ENCODE measurements around the gene DCUN1D1. TPM values are rescaled to one million over a fixed set of nuclear protein-coding genes. Genes with fewer than 3 reads are reported as not detected.

The DCUN1D1 gene
- total RNA-seq, 1 experiment from 2014 or later = 8.3 TPM

GRCh38 chr3:182892226-182892625 is 88.1 kb downstream of the DCUN1D1 start:
- DNase-seq (ENCODE audit: low spot score) = no peak

- no peak for DNase-seq (ENCODE audit: low spot score)
These were observed 89.0 kb downstream of the DCUN1D1 start for GRCh38 chr3:182891364-182891763.

GRCh38 chr3:182889948-182890629 is 90.2 kb downstream of the DCUN1D1 start:
- no peak for DNase-seq (ENCODE audit: low spot score)

Other genes starting within 250 kb of the DCUN1D1 start
- 44.1 and 59.4 TPM in 2 replicates for gene ATP11B, start 187.0 kb downstream of the DCUN1D1 start, total RNA-seq (2014; rRNA removed; shearing (Covaris generic))
- 11.7 and 16.2 TPM in 2 replicates for gene MCCC1, start 119.0 kb upstream of the DCUN1D1 start, total RNA-seq (2014; rRNA removed; shearing (Covaris generic))
- not detected in 2 replicates for gene LAMP3, start 182.2 kb upstream of the DCUN1D1 start, total RNA-seq (2014; rRNA removed; shearing (Covaris generic))

Measured in HT-29 (cell line).